Measurements from ENCODE around the gene CYP24A1. TPM values are rescaled to one million over a fixed set of nuclear protein-coding genes. Genes with fewer than 3 reads are reported as not detected.
A peak's percentile ranks its signal among the peaks of the same experiment; 100 is the strongest.

Gene CYP24A1
- total RNA-seq, 2 donors from 2014 or later, result not detected

DNA sequence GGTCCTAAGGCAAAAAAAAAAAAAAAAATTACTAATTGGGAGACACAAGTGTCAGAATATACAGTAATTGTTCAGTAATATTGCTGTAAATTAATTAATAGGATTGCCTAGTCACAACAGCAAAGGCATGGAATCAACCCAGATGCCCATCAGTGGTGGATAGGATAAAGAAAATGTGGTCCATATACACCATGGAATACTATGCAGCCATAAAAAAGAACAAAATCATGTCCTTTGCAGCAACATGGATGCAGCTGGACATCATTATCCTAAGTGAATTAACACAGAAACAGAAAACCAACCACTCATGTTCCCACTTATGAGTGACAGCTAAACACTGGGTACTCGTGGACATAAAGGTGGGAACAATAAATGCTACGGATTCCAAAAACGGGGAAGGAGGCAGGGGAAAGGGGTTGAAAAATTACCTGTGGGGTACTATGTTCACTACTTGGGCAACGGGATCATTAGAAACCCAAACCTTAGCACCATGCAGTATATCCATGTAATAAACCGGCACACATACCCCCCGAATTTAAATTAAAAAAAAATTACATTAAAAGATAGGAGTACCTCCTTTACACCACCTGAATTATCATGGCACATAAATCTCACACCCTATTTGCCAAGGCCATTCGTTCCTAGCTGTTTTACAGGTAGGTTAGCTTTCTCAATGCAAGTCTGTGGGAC is 33.4 kb upstream of the CYP24A1 start:
- no peak for DNase-seq (ENCODE audit: low spot score in 2 of 2)
- H3K9me3 Mint-ChIP-seq, result no peaks in the 10 kb centered on the region
- ATAC-seq, result no peak
- peak overlapping the region; percentile 96 to 100 for H3K27ac Mint-ChIP-seq
- peaks cover 6 to 20% of the 10 kb centered on the region in 2 donors for H3K36me3 Mint-ChIP-seq

DNA sequence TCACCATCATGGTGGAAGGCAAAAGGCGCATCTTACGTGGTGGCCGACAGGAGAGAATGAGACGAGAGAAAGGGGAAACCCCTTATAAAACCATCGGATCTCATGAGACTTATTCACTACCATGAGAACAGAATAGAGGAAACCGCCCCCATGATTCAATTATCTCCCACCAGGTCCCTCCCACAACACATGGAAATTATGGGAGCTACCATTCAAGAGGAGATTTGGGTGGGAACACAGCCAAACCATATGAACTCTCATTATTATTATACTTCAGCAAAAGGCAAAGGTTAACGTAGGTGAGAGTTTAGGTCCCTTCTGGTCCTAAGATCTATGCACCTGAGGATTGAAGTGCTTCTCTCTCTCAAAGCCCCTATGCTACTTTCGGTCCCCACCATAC is 31.7 kb upstream of the CYP24A1 start:
- peak overlapping the region in 1 of 2 donors; percentile 40 for H3K27ac Mint-ChIP-seq
- peaks cover 6 to 15% of the 10 kb centered on the region in 2 donors for H3K36me3 Mint-ChIP-seq
- no peaks in the 10 kb centered on the region for H3K9me3 Mint-ChIP-seq
- peak in 1 of 2 donors; percentile 11 for ATAC-seq
- DNase-seq (ENCODE audit: low spot score in 2 of 2), result no peak

DNA sequence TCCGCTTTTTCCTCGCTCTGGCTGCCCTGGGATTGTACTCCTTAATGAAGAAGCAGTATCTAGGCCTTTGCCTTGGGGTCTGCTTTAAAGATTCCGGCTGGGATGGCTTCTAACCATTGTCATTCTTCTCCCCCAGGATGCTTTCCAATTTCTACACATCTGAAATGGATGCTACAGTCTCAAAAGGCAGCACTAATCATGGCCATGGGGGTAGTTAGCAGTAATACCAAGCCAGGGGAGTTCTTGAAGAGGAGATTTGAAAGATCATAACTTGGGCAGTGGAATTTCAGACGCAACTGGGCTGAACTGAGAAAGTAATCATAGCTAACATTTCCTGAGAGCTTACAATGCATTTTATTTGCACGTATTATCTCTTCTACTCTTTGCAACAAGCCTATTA is 30.7 kb upstream of the CYP24A1 start:
- no peak overlapping the region for H3K27ac Mint-ChIP-seq
- ATAC-seq (no peak), DNase-seq (ENCODE audit: low spot score in 2 of 2) (no peak)
- no peaks in the 10 kb centered on the region for H3K9me3 Mint-ChIP-seq
- H3K36me3 Mint-ChIP-seq, result peaks cover 2 to 6% of the 10 kb centered on the region in 2 donors

- DNase-seq (ENCODE audit: low spot score in 2 of 2) (no peak), ATAC-seq (no peak)
- Mint-ChIP-seq H3K9me3 (no peaks in the 10 kb centered on the region), H3K27ac (no peak overlapping the region), H3K36me3 (peaks cover 0 to 6% of the 10 kb centered on the region in 2 donors)
These were observed 30.3 kb upstream of the CYP24A1 start for GRCh38 chr20:54204063-54204462.

GRCh38 chr20:54203281-54203680 is 29.5 kb upstream of the CYP24A1 start:
- H3K9me3 Mint-ChIP-seq, result no peaks in the 10 kb centered on the region
- DNase-seq (ENCODE audit: low spot score in 2 of 2) (no peak), ATAC-seq (no peak)
- H3K27ac Mint-ChIP-seq, result no peak overlapping the region
- no peaks in the 10 kb centered on the region for H3K36me3 Mint-ChIP-seq

GRCh38 chr20:54201268-54201846 is 27.6 kb upstream of the CYP24A1 start:
- H3K36me3 Mint-ChIP-seq, result no peaks in the 10 kb centered on the region
- ATAC-seq, result no peak
- DNase-seq (ENCODE audit: low spot score in 2 of 2), result no peak
- no peak overlapping the region for H3K27ac Mint-ChIP-seq
- no peaks in the 10 kb centered on the region for H3K9me3 Mint-ChIP-seq

- no peak for ATAC-seq
- Mint-ChIP-seq H3K27ac (no peak overlapping the region), H3K9me3 (no peaks in the 10 kb centered on the region), H3K36me3 (no peaks in the 10 kb centered on the region)
- no peak for DNase-seq (ENCODE audit: low spot score in 2 of 2)
These were observed 26.9 kb upstream of the CYP24A1 start for GRCh38 chr20:54200487-54201267.

- ATAC-seq, result peak; percentile 46 to 60
These were observed 26.0 kb upstream of the CYP24A1 start for GRCh38 chr20:54199721-54200176.

DNA sequence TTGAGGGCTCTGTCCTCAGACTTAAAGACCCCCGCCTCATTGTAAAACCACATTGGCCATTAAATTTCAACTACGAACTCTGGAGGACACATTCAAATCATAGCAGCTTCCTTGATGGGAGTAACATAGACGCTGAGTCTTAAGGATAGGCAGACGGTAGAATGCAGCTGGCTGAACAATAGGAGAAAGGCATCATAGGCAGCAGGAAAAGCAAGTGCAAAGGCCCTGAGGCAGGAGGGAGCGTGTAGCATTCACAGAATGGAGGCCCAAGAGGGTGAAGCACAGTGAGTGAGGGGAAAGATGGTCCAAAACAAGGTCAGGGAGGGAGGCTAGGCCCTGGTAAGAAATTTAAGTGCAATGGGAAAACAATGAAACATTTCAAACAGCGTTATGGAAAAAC is 25.5 kb upstream of the CYP24A1 start:
- ATAC-seq (no peak), DNase-seq (ENCODE audit: low spot score in 2 of 2) (no peak)
- Mint-ChIP-seq H3K36me3 (no peaks in the 10 kb centered on the region), H3K27ac (no peak overlapping the region), H3K9me3 (no peaks in the 10 kb centered on the region)

More at GRCh38 chr20:54199721-54200176, 26.0 kb upstream of the CYP24A1 start:
- Mint-ChIP-seq H3K9me3 (no peaks in the 10 kb centered on the region), H3K27ac (no peak overlapping the region), H3K36me3 (no peaks in the 10 kb centered on the region)
- DNase-seq (ENCODE audit: low spot score in 2 of 2), result peak in 1 of 2 donors; percentile 74

DNA sequence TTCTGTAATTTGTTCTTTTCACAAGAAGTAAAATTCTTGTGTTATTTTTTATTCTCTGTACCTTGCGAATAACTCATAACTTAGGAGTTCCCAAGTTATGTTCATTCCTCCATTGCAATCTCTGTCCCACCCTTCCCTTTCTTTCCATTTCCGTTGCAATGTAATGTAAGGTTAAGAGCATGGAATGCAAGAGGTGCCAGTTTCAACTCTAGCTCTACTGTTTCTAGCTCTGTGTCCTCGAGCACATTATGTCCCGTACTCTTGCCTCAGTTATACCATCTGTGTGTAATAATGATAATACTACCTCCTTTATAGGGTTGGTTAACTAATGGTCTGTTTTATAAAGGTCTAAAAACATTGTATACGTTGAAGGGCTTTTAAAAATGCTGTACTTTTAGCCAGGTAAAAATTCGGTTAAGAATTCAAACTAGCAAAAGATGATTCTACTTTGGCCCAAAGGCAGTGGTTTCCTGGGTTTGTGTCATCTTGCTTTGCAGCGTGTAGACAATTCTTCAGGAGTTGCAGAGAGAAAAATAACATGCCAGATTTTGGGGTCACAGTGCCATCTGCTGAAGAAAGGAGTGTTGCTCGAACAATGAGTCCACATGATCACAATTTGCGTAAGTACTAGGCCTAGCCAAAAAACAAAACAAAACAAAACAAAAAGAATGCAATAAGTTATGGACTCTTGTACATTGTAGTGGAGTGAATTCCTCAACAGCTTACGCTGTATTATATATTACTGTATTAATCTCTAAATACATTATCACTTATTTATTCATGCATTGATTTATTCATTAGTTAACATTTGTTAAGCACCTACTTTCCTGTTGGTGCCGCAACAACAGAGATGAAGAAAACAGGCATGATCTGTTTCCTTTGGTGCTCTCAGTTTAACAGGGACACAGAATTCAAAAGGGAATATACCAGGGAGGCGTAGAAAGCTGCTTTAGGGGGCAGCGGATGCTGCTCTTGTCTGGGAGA is 24.1 kb upstream of the CYP24A1 start:
- no peaks in the 10 kb centered on the region for H3K36me3 Mint-ChIP-seq
- ATAC-seq (no peak), DNase-seq (ENCODE audit: low spot score in 2 of 2) (no peak)
- H3K9me3 Mint-ChIP-seq, result no peaks in the 10 kb centered on the region
- H3K27ac Mint-ChIP-seq, result no peak overlapping the region

- no peak for ATAC-seq
- Mint-ChIP-seq H3K36me3 (no peaks in the 10 kb centered on the region), H3K9me3 (no peaks in the 10 kb centered on the region), H3K27ac (no peak overlapping the region)
- no peak for DNase-seq (ENCODE audit: low spot score in 2 of 2)
These were observed 22.0 kb upstream of the CYP24A1 start for GRCh38 chr20:54195483-54196472.

- DNase-seq (ENCODE audit: low spot score in 2 of 2) (no peak), ATAC-seq (peak in 1 of 2 donors; percentile 43)
- H3K36me3 Mint-ChIP-seq, result no peaks in the 10 kb centered on the region
- no peaks in the 10 kb centered on the region for H3K9me3 Mint-ChIP-seq
- H3K27ac Mint-ChIP-seq, result no peak overlapping the region
These were observed 21.1 kb upstream of the CYP24A1 start for GRCh38 chr20:54194724-54195438.

DNA sequence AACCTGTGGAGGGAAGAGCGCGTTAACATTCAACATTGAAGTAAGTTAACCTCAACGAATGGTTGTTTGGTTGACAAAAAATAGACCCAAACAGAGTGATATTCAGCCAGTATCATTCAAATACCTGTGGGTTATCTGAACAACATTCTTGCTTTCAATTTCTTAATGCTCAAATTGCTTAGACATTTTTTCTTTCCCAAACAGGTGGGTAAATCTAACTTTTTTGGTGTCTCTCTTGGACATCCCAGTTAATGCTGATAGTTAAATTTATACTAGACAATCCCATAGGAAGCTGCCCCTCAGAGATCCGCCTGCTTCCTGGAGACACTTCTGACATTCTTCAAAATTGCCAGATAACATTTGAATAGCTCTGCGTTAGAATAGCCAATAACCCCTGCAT is 20.0 kb upstream of the CYP24A1 start:
- DNase-seq (ENCODE audit: low spot score in 2 of 2) (no peak), ATAC-seq (no peak)
- no peaks in the 10 kb centered on the region for H3K36me3 Mint-ChIP-seq
- H3K27ac Mint-ChIP-seq, result no peak overlapping the region
- H3K9me3 Mint-ChIP-seq, result no peaks in the 10 kb centered on the region

DNA sequence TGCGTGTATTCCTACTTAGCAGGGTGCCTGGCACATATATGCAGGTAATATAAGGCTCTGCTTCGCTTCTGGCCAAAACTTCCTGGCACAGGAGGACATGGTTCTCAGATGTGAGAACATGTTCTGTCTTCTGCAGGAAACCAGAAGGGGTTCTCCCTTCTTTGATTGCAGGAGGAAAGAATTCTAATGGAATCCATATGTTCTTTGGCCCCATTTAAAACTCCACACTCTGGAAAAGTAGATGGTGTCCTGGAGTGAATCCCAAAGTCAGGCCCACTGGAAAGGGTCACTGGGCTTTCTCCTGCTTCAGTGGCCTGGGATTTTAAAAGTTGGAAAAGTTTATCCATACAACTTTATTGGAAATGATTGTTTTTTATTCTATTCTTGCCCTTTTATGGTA is 16.4 kb upstream of the CYP24A1 start:
- DNase-seq (ENCODE audit: low spot score in 2 of 2), result no peak
- Mint-ChIP-seq H3K36me3 (no peaks in the 10 kb centered on the region), H3K27ac (no peak overlapping the region), H3K9me3 (no peaks in the 10 kb centered on the region)
- ATAC-seq, result no peak

GRCh38 chr20:54189630-54190029 is 15.8 kb upstream of the CYP24A1 start:
- ATAC-seq (no peak), DNase-seq (ENCODE audit: low spot score in 2 of 2) (no peak)
- Mint-ChIP-seq H3K27ac (no peak overlapping the region), H3K36me3 (no peaks in the 10 kb centered on the region), H3K9me3 (no peaks in the 10 kb centered on the region)
